Diencephalon (tissue), 1 donor: Measurements from ENCODE around the gene HINT3. TPM values are rescaled to one million over a fixed set of nuclear protein-coding genes. Genes with fewer than 3 reads are reported as not detected.

Experiments
- small RNA-seq: library from RNA; depleted of rRNA; stranded (forward); fragments of <200 nt; gene quantifications from one replicate; pipeline ENCODE3, GENCODE V24; 2014
- total RNA-seq: library from RNA; depleted of rRNA; stranded (reverse); fragments of >200 nt; gene quantifications from one replicate; pipeline ENCODE4 v1.2.3, GENCODE V29; 2014

The HINT3 gene
- 89.0 TPM for total RNA-seq

DNA sequence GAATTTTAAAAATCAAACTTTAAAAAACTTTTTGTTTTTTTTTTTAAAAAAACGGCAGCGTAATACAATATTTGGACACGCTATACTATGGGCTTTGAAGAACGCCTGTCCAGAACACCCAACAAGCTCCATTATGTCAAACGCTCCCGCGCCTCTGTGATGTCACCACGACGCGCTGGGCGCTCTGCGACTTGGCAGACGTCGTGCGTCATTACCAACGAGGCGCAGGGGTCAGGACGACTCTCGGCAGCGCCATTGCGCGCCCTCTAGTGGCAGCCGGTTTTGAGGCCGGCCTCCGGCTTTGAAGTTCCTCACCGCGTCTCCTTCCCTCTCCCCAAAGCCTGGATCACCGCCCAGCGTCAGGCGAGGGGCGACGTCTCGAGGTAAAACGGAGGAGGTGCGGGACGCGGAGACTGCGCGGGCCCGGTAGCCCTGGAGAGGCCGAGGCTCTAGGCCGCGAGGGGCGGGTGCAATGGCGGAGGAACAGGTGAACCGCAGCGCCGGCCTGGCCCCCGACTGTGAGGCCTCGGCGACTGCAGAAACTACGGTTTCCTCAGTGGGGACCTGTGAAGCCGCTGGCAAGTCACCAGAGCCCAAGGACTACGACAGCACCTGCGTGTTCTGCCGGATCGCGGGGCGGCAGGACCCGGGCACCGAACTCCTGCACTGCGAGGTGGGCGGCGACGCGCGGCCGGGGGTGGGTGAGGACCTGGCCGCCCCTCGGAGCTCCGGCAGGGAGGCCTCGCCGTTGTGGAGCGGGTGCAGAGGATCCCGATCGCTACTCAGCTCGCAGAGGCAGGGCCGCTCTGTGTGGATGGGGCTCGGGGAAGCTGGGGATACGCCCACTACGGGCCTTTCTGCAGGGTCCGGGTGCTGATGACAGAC lies at the start of gene HINT3:
TSS of gene HINT3 (plus strand) at position 265 of the 885 bp plus-strand sequence. CDS start at position 473, 208 bp downstream.

GRCh38 chr6:125986301-125987025 lies 29.9 kb downstream of the HINT3 start, which contains the start of gene TRMT11:
TSS of gene TRMT11 (plus strand) at chr6:125986540. CDS start at chr6:125986551, 11 bp downstream.

Small RNA genes lying within 50 kb of the gene (small RNA-seq; reads per million reads assigned to genes)
- gene RNA5SP216: not detected

Other genes starting within 250 kb of the HINT3 start
- 2.8 TPM for gene HEY2, start 207.1 kb upstream of the HINT3 start, total RNA-seq
- gene NCOA7, start 165.8 kb upstream of the HINT3 start, total RNA-seq: 57.7 TPM
- 27.9 TPM for gene TRMT11, start 29.8 kb downstream of the HINT3 start, total RNA-seq